ENCODE results near the gene ZNF200.

The ZNF200 gene

GRCh38 chr16:3262517-3262916 is 27.6 kb upstream of the ZNF200 start:
- Histone ChIP-seq H2AFZ (ENCODE audit: low read length) (no peak overlapping the region), H3K9me3 (ENCODE audit: insufficient read depth, low read depth, low read length) (no peaks in the 10 kb centered on the region), H3K4me3 (ENCODE audit: low read length, poor library complexity, severe bottlenecking) (no peak overlapping the region), H3F3A (ENCODE audit: low read depth) (no peaks in the 10 kb centered on the region), H3K79me2 (ENCODE audit: insufficient read depth, low read length) (no peaks in the 10 kb centered on the region; the same call in 1 of the 2 replicates), H3K27me3 (ENCODE audit: insufficient read depth, low read length, poor library complexity, severe bottlenecking) (no peaks in the 10 kb centered on the region), H3K36me3 (ENCODE audit: insufficient read depth, low read length) (no peaks in the 10 kb centered on the region), H3K4me1 (ENCODE audit: insufficient read depth, low read length, poor library complexity, severe bottlenecking) (no peaks in the 10 kb centered on the region), H3K4me2 (ENCODE audit: low read depth, low read length, poor library complexity, severe bottlenecking) (peak overlapping the region; percentile 54), H4K20me1 (ENCODE audit: insufficient read depth, low read length, poor library complexity, severe bottlenecking) (no peaks in the 10 kb centered on the region), H3K9me2 (replicated peaks; ENCODE audit: low read depth, low read length) (no peaks in the 10 kb centered on the region), H3K9ac (ENCODE audit: low read depth, low read length, poor library complexity, severe bottlenecking) (no peak overlapping the region)
- TF ChIP-seq CTCF (conservative IDR thresholded peaks at IDR 0.05; ENCODE audit: low read length) (no peak), EZH2phosphoT487 (IDR thresholded peaks at IDR 0.05; ENCODE audit: borderline replicate concordance) (no peak)

- Histone ChIP-seq H2AFZ (ENCODE audit: low read length) (no peak overlapping the region), H3K27me3 (ENCODE audit: insufficient read depth, low read length, poor library complexity, severe bottlenecking) (no peaks in the 10 kb centered on the region), H3K4me2 (ENCODE audit: low read depth, low read length, poor library complexity, severe bottlenecking) (no peak overlapping the region)
These were observed 24.9 kb upstream of the ZNF200 start for GRCh38 chr16:3259836-3260235.

GRCh38 chr16:3256866-3257465 is 22.0 kb upstream of the ZNF200 start:
- TF ChIP-seq CTCF (conservative IDR thresholded peaks at IDR 0.05; ENCODE audit: low read length) (no peak), EZH2phosphoT487 (IDR thresholded peaks at IDR 0.05; ENCODE audit: borderline replicate concordance) (no peak)
- Histone ChIP-seq H3K9me2 (replicated peaks; ENCODE audit: low read depth, low read length) (no peaks in the 10 kb centered on the region), H4K20me1 (ENCODE audit: insufficient read depth, low read length, poor library complexity, severe bottlenecking) (no peaks in the 10 kb centered on the region), H2AFZ (ENCODE audit: low read length) (no peak overlapping the region), H3K9me3 (ENCODE audit: insufficient read depth, low read depth, low read length) (no peaks in the 10 kb centered on the region), H3K4me2 (ENCODE audit: low read depth, low read length, poor library complexity, severe bottlenecking) (no peak overlapping the region), H3K9ac (ENCODE audit: low read depth, low read length, poor library complexity, severe bottlenecking) (no peak overlapping the region), H3K36me3 (ENCODE audit: insufficient read depth, low read length) (no peaks in the 10 kb centered on the region), H3F3A (ENCODE audit: low read depth) (no peaks in the 10 kb centered on the region), H3K79me2 (ENCODE audit: insufficient read depth, low read length) (no peaks in the 10 kb centered on the region), H3K4me3 (ENCODE audit: low read length, poor library complexity, severe bottlenecking) (no peak overlapping the region), H3K4me1 (ENCODE audit: insufficient read depth, low read length, poor library complexity, severe bottlenecking) (no peaks in the 10 kb centered on the region), H3K27me3 (ENCODE audit: insufficient read depth, low read length, poor library complexity, severe bottlenecking) (no peaks in the 10 kb centered on the region)

More at GRCh38 chr16:3259836-3260235, 24.9 kb upstream of the ZNF200 start:
- no peaks in the 10 kb centered on the region for H3K79me2 ChIP-seq (ENCODE audit: insufficient read depth, low read length)
- no peaks in the 10 kb centered on the region for H3F3A ChIP-seq (ENCODE audit: low read depth)
- no peaks in the 10 kb centered on the region for H3K9me2 ChIP-seq (replicated peaks; ENCODE audit: low read depth, low read length)
- H4K20me1 ChIP-seq (ENCODE audit: insufficient read depth, low read length, poor library complexity, severe bottlenecking): no peaks in the 10 kb centered on the region
- H3K9ac ChIP-seq (ENCODE audit: low read depth, low read length, poor library complexity, severe bottlenecking): no peak overlapping the region
- no peaks in the 10 kb centered on the region for H3K36me3 ChIP-seq (ENCODE audit: insufficient read depth, low read length)
- no peak overlapping the region for H3K4me3 ChIP-seq (ENCODE audit: low read length, poor library complexity, severe bottlenecking)
- no peaks in the 10 kb centered on the region for H3K9me3 ChIP-seq (ENCODE audit: insufficient read depth, low read depth, low read length)
- no peaks in the 10 kb centered on the region for H3K4me1 ChIP-seq (ENCODE audit: insufficient read depth, low read length, poor library complexity, severe bottlenecking)
- TF ChIP-seq EZH2phosphoT487 (IDR thresholded peaks at IDR 0.05; ENCODE audit: borderline replicate concordance) (no peak), CTCF (conservative IDR thresholded peaks at IDR 0.05; ENCODE audit: low read length) (no peak)
